OCI-LY7 (cell line): ENCODE data around the gene ARMH1.

Experiments used
- EZH2phosphoT487 ChIP-seq: fragments of 200-600 bp; sonication (generic); IDR thresholded peaks from 2 replicates; pipeline ENCODE4 v1.6.1; 2018; ENCODE audit warnings: low read depth, borderline replicate concordance, mild to moderate bottlenecking, mixed run types, antibody characterized with exemption, low read length, moderate library complexity, mixed read lengths
- TF ChIP-seq, protein P1 (sequence below): fragments of 200-600 bp; sonication (generic); conservative IDR thresholded peaks from 2 replicates; pipeline ENCODE4 v1.5.1; 2014; ENCODE audit warnings: mild to moderate bottlenecking, antibody characterized with exemption, low read length, moderate library complexity, mixed read lengths

DNA sequence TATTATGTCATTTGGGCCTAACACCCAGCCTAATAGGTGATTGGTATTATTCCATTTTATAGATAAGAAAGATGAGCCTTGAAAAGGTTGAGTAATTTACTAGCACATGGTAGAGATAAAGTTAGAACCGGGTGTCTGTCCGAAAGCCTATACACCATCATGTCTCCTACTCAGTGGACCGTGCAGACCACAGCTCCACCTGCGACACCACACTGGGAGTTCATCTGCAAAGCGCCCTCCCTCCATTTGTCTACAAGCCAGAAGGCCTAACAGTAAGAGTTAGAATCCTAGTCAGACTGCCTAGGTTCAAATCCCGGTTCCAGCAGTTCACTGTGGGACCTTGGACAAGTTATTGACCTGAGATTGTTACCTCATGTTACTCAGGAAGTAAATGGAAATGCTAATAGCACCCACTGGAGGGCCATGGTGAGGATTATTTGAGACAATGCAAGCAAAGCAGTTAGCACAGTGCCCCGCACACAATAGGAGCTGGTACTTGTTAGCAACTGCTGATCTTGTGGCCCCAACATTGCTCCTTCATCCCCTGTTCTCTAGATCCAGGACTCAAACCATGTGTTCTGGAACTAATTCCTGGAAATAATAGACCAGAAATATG is 20.5 kb downstream of the ARMH1 start:
- TF ChIP-seq, protein P1, sequence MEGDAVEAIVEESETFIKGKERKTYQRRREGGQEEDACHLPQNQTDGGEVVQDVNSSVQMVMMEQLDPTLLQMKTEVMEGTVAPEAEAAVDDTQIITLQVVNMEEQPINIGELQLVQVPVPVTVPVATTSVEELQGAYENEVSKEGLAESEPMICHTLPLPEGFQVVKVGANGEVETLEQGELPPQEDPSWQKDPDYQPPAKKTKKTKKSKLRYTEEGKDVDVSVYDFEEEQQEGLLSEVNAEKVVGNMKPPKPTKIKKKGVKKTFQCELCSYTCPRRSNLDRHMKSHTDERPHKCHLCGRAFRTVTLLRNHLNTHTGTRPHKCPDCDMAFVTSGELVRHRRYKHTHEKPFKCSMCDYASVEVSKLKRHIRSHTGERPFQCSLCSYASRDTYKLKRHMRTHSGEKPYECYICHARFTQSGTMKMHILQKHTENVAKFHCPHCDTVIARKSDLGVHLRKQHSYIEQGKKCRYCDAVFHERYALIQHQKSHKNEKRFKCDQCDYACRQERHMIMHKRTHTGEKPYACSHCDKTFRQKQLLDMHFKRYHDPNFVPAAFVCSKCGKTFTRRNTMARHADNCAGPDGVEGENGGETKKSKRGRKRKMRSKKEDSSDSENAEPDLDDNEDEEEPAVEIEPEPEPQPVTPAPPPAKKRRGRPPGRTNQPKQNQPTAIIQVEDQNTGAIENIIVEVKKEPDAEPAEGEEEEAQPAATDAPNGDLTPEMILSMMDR = peak; percentile 50; the same call in 1 of the 2 replicates
- no peak for TF ChIP-seq EZH2phosphoT487
